T-helper 1 cell treated with Interleukin-12 subunit alpha and Interleukin-12 subunit beta and Interleukin-4 antibody, amounts not matched to agents 30 μg/mL and 1 μg/mL, for 36 hours (primary cell): ENCODE measurements around the gene SARS2.
"Not testable (repeated sequence)": the region's sequence is repeated elsewhere in the genome, so short reads cannot be mapped to it uniquely, and the experiment has no call there.

Source experiments
- H3K27ac Mint-ChIP-seq: one replicate; pipeline ENCODE4 v1.8.0; 2021; ENCODE audit warnings: mild to moderate bottlenecking, mixed read lengths
- H3K27me3 Mint-ChIP-seq: one replicate; pipeline ENCODE4 v1.8.0; 2021; ENCODE audit warnings: low read depth, mixed read lengths
- H3K36me3 Mint-ChIP-seq: one replicate; pipeline ENCODE4 v1.8.0; 2021; ENCODE audit warnings: low read depth, mixed read lengths
- H3K4me1 Mint-ChIP-seq: one replicate; pipeline ENCODE4 v1.8.0; 2021; ENCODE audit warnings: low read depth, mixed read lengths
- H3K4me3 Mint-ChIP-seq: one replicate; pipeline ENCODE4 v1.8.0; 2021; ENCODE audit warnings: mild to moderate bottlenecking, moderate library complexity, mixed read lengths
- H3K9me3 Mint-ChIP-seq: one replicate; pipeline ENCODE4 v1.8.0; 2021; ENCODE audit warnings: mixed read lengths

SARS2 gene, protein sequence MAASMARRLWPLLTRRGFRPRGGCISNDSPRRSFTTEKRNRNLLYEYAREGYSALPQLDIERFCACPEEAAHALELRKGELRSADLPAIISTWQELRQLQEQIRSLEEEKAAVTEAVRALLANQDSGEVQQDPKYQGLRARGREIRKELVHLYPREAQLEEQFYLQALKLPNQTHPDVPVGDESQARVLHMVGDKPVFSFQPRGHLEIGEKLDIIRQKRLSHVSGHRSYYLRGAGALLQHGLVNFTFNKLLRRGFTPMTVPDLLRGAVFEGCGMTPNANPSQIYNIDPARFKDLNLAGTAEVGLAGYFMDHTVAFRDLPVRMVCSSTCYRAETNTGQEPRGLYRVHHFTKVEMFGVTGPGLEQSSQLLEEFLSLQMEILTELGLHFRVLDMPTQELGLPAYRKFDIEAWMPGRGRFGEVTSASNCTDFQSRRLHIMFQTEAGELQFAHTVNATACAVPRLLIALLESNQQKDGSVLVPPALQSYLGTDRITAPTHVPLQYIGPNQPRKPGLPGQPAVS

GRCh38 chr19:38929929-38930775 is at the start of gene SARS2:
TSS of gene SARS2 (minus strand) at chr19:38930763. CDS start at chr19:38930736, 27 bp downstream.
- peaks cover 32% of the 10 kb centered on the region for H3K36me3 Mint-ChIP-seq
- peak within 1 kb of the TSS; percentile 94 for H3K4me3 Mint-ChIP-seq
- H3K27me3 Mint-ChIP-seq = no peaks in the 10 kb centered on the region
- H3K27ac Mint-ChIP-seq = peak within 1 kb of the TSS; percentile 95
- H3K9me3 Mint-ChIP-seq = peaks cover 6% of the 10 kb centered on the region
- H3K4me1 Mint-ChIP-seq = peaks cover 31% of the 10 kb centered on the region

GRCh38 chr19:38979812-38980211 is 49.2 kb upstream of the SARS2 start:
- Mint-ChIP-seq H3K27me3 (peaks cover 14% of the 10 kb centered on the region), H3K27ac (no peak overlapping the region), H3K4me3 (no peak overlapping the region), H3K9me3 (peaks cover 6% of the 10 kb centered on the region), H3K36me3 (peaks cover 6% of the 10 kb centered on the region), H3K4me1 (peaks cover 10% of the 10 kb centered on the region)

DNA sequence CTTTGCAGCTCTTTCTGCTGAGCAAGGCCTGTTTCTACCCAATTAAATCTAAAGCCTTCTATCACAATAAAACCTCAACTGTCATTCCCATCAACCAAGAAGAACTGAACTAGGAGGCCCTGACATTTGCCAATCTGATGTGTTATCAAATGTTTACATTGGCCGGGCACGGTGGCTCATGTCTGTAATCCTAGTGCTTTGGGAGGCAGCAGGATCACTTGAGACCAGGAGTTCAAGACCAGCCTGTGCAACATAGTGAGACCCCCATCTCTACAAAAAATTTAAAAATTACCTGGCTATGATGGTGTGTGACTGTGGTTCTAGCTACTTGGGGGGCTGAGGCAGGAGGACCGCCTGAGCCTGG is 47.7 kb upstream of the SARS2 start:
- Mint-ChIP-seq H3K27ac (peak overlapping the region; percentile 15), H3K9me3 (peaks cover 6% of the 10 kb centered on the region), H3K4me3 (no peak overlapping the region)

DNA sequence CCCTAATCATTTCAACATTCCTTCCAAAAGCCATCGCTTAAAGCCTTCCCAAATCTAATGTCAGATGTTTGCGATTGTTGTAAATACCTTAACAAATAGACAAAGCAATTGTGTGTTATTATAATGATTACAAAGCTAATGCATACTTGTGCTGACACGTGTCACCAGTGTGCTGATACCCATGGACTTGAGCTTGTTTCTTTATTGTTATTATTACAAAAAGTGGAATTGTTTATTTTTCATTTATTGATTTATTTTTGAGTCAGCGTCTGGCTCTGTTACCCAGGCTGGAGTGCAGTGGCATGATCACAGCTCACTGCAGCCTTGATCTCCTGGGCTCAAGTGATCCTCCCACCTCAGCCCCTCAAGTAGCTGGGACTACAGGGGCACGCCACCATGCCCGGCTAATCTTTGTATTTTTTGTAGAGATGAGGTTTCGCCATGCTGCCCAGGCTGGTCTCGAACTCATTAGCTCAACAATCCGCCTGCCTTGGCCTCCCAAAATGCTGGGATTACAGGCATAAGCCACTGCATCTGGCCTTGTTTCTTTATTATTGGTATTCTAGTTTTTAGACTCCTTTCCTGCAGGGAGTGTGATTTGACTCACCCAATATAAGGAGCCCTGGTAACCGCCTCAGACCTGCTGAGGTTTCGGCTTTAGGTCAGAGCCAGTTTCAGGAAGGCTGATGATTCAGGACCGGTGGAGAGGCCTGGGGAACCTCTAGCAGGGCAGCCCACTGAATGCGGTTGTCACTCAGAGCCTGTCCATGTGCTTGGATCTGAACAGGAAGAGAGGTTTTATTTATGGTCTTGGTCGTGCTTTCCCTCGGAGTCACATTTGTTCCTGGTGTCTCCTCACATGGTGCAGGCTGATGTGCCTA is 47.1 kb upstream of the SARS2 start:
- H3K36me3 Mint-ChIP-seq = peaks cover 6% of the 10 kb centered on the region
- H3K4me3 Mint-ChIP-seq = no peak overlapping the region
- peaks cover 6% of the 10 kb centered on the region for H3K9me3 Mint-ChIP-seq
- peaks cover 11% of the 10 kb centered on the region for H3K4me1 Mint-ChIP-seq
- H3K27me3 Mint-ChIP-seq = peaks cover 23% of the 10 kb centered on the region
- H3K27ac Mint-ChIP-seq = peak overlapping the region; percentile 15

More for the DNA sequence above, 47.7 kb upstream of the SARS2 start:
- Mint-ChIP-seq H3K36me3 (peaks cover 6% of the 10 kb centered on the region), H3K4me1 (peaks cover 11% of the 10 kb centered on the region), H3K27me3 (peaks cover 23% of the 10 kb centered on the region)

GRCh38 chr19:38975861-38976271 is 45.3 kb upstream of the SARS2 start:
- Mint-ChIP-seq H3K36me3 (peaks cover 6% of the 10 kb centered on the region), H3K9me3 (peaks cover 6% of the 10 kb centered on the region), H3K4me3 (no peak overlapping the region), H3K27me3 (peaks cover 27% of the 10 kb centered on the region), H3K27ac (no peak overlapping the region), H3K4me1 (peaks cover 11% of the 10 kb centered on the region)

DNA sequence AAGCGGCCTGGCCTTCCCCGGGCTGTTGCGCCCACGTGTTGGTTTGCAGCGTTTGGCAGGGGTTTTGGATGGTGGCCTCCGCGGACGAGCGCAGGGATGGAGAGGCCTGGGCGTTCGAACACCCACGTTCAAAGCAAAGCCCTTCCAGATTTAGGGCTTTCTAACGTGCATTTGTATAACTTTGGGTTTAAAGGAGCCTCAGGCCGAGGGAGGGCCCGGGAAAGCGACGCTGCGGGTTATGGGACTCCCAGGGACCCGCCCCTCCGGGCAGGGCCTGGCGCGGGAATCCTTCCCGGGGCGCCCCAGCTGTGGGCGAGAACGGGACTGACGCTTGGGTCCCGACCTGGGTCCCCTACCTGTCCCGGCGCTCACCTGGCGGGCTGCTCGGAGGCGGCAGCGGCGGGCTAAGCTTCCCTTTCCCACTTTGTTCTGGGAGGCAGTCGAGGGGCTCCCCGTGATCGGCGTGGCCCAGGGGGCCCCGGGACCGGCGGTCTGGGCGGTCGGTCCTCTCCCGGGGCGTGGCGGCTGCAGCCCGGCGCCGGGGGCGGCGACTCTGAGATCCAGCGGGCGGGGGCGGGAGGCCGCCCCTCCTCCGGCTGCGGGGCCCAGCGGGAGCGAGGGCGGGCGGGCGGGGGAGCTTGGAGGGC is 44.8 kb upstream of the SARS2 start, which contains the start of gene FBXO17:
TSS of gene FBXO17 (minus strand) at position 529 of the 647 bp plus-strand sequence. CDS start 25,423 bp downstream, outside the sequence.
- Mint-ChIP-seq H3K9me3 (peaks cover under 1% of the 10 kb centered on the region), H3K27me3 (peaks cover 27% of the 10 kb centered on the region), H3K27ac (no peak within 1 kb of the TSS), H3K4me1 (peaks cover 11% of the 10 kb centered on the region), H3K4me3 (no peak within 1 kb of the TSS), H3K36me3 (peaks cover 2% of the 10 kb centered on the region)

DNA sequence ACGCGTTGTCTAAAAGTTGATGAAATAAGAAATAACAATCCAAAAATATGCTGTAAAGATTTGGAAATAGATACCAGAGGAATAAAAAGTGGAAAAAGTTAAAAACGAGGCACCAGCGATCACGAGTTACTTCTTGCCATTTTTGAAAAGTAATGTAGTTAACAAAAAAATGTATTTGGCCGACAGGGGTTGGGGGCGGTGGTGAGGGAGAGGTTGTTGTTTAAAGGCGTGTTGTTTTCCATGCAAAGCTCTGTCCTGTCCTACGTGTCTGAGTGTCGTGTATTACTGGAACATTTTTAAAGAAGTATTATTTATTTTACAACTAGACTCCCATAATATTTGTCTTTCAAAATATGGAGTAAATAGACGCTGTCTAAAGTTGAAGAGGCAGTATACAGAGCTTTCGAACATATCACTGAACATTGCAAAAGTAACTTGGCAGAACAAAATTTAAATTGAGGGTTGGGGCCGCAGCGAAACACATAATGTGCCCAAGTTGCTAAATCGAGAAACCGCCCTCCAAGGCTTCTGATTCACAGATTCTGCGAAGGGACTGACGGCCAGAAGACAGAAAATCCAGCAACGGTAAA is 44.2 kb upstream of the SARS2 start:
- Mint-ChIP-seq H3K27ac (no peak overlapping the region), H3K4me3 (no peak overlapping the region), H3K9me3 (no peaks in the 10 kb centered on the region), H3K4me1 (peaks cover 11% of the 10 kb centered on the region), H3K27me3 (peaks cover 27% of the 10 kb centered on the region), H3K36me3 (peaks cover 2% of the 10 kb centered on the region)

GRCh38 chr19:38971672-38972071 is 41.1 kb upstream of the SARS2 start:
- H3K36me3 Mint-ChIP-seq = peaks cover 2% of the 10 kb centered on the region
- peaks cover 4% of the 10 kb centered on the region for H3K4me1 Mint-ChIP-seq
- peaks cover 35% of the 10 kb centered on the region for H3K27me3 Mint-ChIP-seq
- H3K4me3 Mint-ChIP-seq = no peak overlapping the region
- H3K27ac Mint-ChIP-seq = no peak overlapping the region
- H3K9me3 Mint-ChIP-seq = no peaks in the 10 kb centered on the region

- Mint-ChIP-seq H3K27me3 (peaks cover 32% of the 10 kb centered on the region), H3K36me3 (no peaks in the 10 kb centered on the region), H3K4me1 (peaks cover 4% of the 10 kb centered on the region), H3K4me3 (no peak overlapping the region), H3K27ac (no peak overlapping the region), H3K9me3 (no peaks in the 10 kb centered on the region)
These were observed 40.3 kb upstream of the SARS2 start for GRCh38 chr19:38970664-38971532.

- H3K4me1 Mint-ChIP-seq, H3K9me3 Mint-ChIP-seq, H3K27ac Mint-ChIP-seq, H3K4me3 Mint-ChIP-seq, H3K36me3 Mint-ChIP-seq: not testable (repeated sequence)
- peaks cover 19% of the 10 kb centered on the region for H3K27me3 Mint-ChIP-seq
These were observed 35.6 kb upstream of the SARS2 start for GRCh38 chr19:38966149-38966548.

DNA sequence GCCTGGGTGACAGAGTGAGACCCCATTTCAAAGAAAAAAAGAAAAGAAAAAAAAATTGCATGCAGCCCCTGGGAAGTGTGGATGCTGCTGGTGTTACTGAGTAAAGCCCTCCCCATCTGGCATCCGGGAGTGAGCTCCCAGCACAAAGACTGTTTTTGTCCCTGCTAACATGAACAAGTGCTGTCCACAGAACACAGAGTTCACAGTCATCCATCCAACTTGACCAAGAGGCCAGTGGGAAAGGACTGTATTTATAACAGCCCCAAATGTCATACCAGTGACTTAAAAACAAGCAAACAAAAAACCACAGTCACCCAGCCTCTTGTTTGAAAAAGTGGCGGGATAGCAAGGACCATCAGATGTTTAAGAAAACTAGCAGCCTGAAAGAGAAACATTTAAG is 34.2 kb upstream of the SARS2 start:
- no peak overlapping the region for H3K27ac Mint-ChIP-seq

GRCh38 chr19:38959618-38960017 is 29.1 kb upstream of the SARS2 start:
- Mint-ChIP-seq H3K27ac (no peak overlapping the region), H3K27me3 (peaks cover 3% of the 10 kb centered on the region), H3K36me3 (no peaks in the 10 kb centered on the region), H3K9me3 (no peaks in the 10 kb centered on the region), H3K4me1 (peaks cover 4% of the 10 kb centered on the region), H3K4me3 (no peak overlapping the region)

More for the DNA sequence above, 34.2 kb upstream of the SARS2 start:
- H3K36me3 Mint-ChIP-seq = no peaks in the 10 kb centered on the region
- H3K4me3 Mint-ChIP-seq = no peak overlapping the region
- peaks cover 4% of the 10 kb centered on the region for H3K4me1 Mint-ChIP-seq
- H3K9me3 Mint-ChIP-seq = no peaks in the 10 kb centered on the region
- peaks cover 17% of the 10 kb centered on the region for H3K27me3 Mint-ChIP-seq
